ENCODE data around the gene TXNDC5. TPM values are rescaled to one million over a fixed set of nuclear protein-coding genes. Genes with fewer than 3 reads are reported as not detected.

Gene TXNDC5
- total RNA-seq, 1 donor from 2014 or later: 71.6 TPM

GRCh38 chr6:7891078-7891872 is 19.3 kb downstream of the TXNDC5 start:
- Mint-ChIP-seq H3K36me3 (ENCODE audit: insufficient read depth) (peaks cover 56% of the 10 kb centered on the region), H3K9me3 (ENCODE audit: low read depth) (no peaks in the 10 kb centered on the region), H3K27me3 (peaks cover 9% of the 10 kb centered on the region), H3K4me1 (ENCODE audit: low read depth) (no peaks in the 10 kb centered on the region), H3K27ac (no peak overlapping the region), H3K4me3 (ENCODE audit: low read depth) (no peak overlapping the region)
- no peak for TF ChIP-seq CTCF (IDR thresholded peaks at IDR 0.05; ENCODE audit: unreplicated experiment)
- no peak for DNase-seq (ENCODE audit: low spot score, unreplicated experiment)

GRCh38 chr6:7888587-7889357 is 21.8 kb downstream of the TXNDC5 start:
- peaks cover 63% of the 10 kb centered on the region for H3K36me3 Mint-ChIP-seq (ENCODE audit: insufficient read depth)
- no peaks in the 10 kb centered on the region for H3K9me3 Mint-ChIP-seq (ENCODE audit: low read depth)
- H3K27ac Mint-ChIP-seq: no peak overlapping the region
- no peak for TF ChIP-seq CTCF (IDR thresholded peaks at IDR 0.05; ENCODE audit: unreplicated experiment)
- DNase-seq (ENCODE audit: low spot score, unreplicated experiment): no peak
- no peak overlapping the region for H3K4me3 Mint-ChIP-seq (ENCODE audit: low read depth)
- H3K27me3 Mint-ChIP-seq: peaks cover 3% of the 10 kb centered on the region
- no peaks in the 10 kb centered on the region for H3K4me1 Mint-ChIP-seq (ENCODE audit: low read depth)

GRCh38 chr6:7887278-7887991 is 23.2 kb downstream of the TXNDC5 start:
- no peak for TF ChIP-seq CTCF (IDR thresholded peaks at IDR 0.05; ENCODE audit: unreplicated experiment)
- H3K9me3 Mint-ChIP-seq (ENCODE audit: low read depth): no peaks in the 10 kb centered on the region
- peaks cover 10% of the 10 kb centered on the region for H3K4me1 Mint-ChIP-seq (ENCODE audit: low read depth)
- H3K36me3 Mint-ChIP-seq (ENCODE audit: insufficient read depth): peaks cover 64% of the 10 kb centered on the region
- H3K27me3 Mint-ChIP-seq: no peaks in the 10 kb centered on the region
- peak overlapping the region; percentile 20 for H3K27ac Mint-ChIP-seq
- no peak for DNase-seq (ENCODE audit: low spot score, unreplicated experiment)
- H3K4me3 Mint-ChIP-seq (ENCODE audit: low read depth): no peak overlapping the region

- H3K27ac Mint-ChIP-seq: no peak overlapping the region
- no peak overlapping the region for H3K4me3 Mint-ChIP-seq (ENCODE audit: low read depth)
- peaks cover 16% of the 10 kb centered on the region for H3K4me1 Mint-ChIP-seq (ENCODE audit: low read depth)
- H3K9me3 Mint-ChIP-seq (ENCODE audit: low read depth): no peaks in the 10 kb centered on the region
- peaks cover 62% of the 10 kb centered on the region for H3K36me3 Mint-ChIP-seq (ENCODE audit: insufficient read depth)
- TF ChIP-seq CTCF (IDR thresholded peaks at IDR 0.05; ENCODE audit: unreplicated experiment): no peak
- no peak for DNase-seq (ENCODE audit: low spot score, unreplicated experiment)
- H3K27me3 Mint-ChIP-seq: no peaks in the 10 kb centered on the region
Measured at GRCh38 chr6:7886132-7886531, 24.5 kb downstream of the TXNDC5 start.

GRCh38 chr6:7883381-7883780 is 27.2 kb downstream of the TXNDC5 start:
- DNase-seq (ENCODE audit: low spot score, unreplicated experiment): no peak
- H3K27ac Mint-ChIP-seq: no peak overlapping the region
- no peak for TF ChIP-seq CTCF (IDR thresholded peaks at IDR 0.05; ENCODE audit: unreplicated experiment)
- peaks cover 58% of the 10 kb centered on the region for H3K36me3 Mint-ChIP-seq (ENCODE audit: insufficient read depth)
- H3K9me3 Mint-ChIP-seq (ENCODE audit: low read depth): no peaks in the 10 kb centered on the region
- peaks cover 16% of the 10 kb centered on the region for H3K4me1 Mint-ChIP-seq (ENCODE audit: low read depth)
- no peaks in the 10 kb centered on the region for H3K27me3 Mint-ChIP-seq
- no peak overlapping the region for H3K4me3 Mint-ChIP-seq (ENCODE audit: low read depth)
